Lung (tissue), 12 donors: ENCODE data around the gene HSD3B1. TPM values are rescaled to one million over a fixed set of nuclear protein-coding genes. Genes with fewer than 3 reads are reported as not detected.
"Not testable (repeated sequence)": the region's sequence is repeated elsewhere in the genome, so short reads cannot be mapped to it uniquely, and the experiment has no call there.

Experiments
- ATAC-seq: fragments of 200-7000 bp; cut with Tn5 transposase; one replicate; pipeline ENCODE4 v1.9.1; 2020; ENCODE audit warnings: moderate number of reproducible peaks; ENCODE audit not compliant: insufficient read depth, low FRiP score
- DNase-seq, 3 donors: peaks; one replicate each; pipeline ENCODE4 v3.0.0-alpha.2; 2013 to 2017
- H3K27ac ChIP-seq, 2 donors: one replicate each; pipeline ENCODE4 v1.5.1; 2013; ENCODE audit warnings: mild to moderate bottlenecking in 2 of 2, moderate library complexity in 2 of 2, control low read depth in 1 of 2, inconsistent platforms in 1 of 2, low read depth in 1 of 2, low read length in 1 of 2
- H3K27me3 ChIP-seq, 3 donors: one replicate each; pipeline ENCODE4 v1.5.1; 2013; ENCODE audit warnings: low read length in 2 of 3; ENCODE audit not compliant: control insufficient read depth in 3 of 3, insufficient read depth in 3 of 3
- H3K36me3 ChIP-seq, 4 donors: one replicate each; pipeline ENCODE4 v1.5.1; 2013; ENCODE audit warnings: low read length in 4 of 4, mild to moderate bottlenecking in 1 of 4, moderate library complexity in 1 of 4; ENCODE audit not compliant: control insufficient read depth in 4 of 4, insufficient read depth in 4 of 4
- H3K4me1 ChIP-seq, 5 donors: one replicate each; pipeline ENCODE4 v1.5.1; 2013; ENCODE audit warnings: low read length in 5 of 5, mild to moderate bottlenecking in 2 of 5, moderate library complexity in 1 of 5; ENCODE audit not compliant: control insufficient read depth in 5 of 5, insufficient read depth in 5 of 5
- H3K4me3 ChIP-seq: one replicate; pipeline ENCODE4 v1.5.1; 2013; ENCODE audit warnings: mild to moderate bottlenecking, control low read depth, moderate library complexity
- H3K9ac ChIP-seq, 2 donors: one replicate each; pipeline ENCODE4 v1.5.1; 2013; ENCODE audit warnings: low read length in 2 of 2, control low read depth in 1 of 2; ENCODE audit not compliant: insufficient read depth in 1 of 2
- H3K9me3 ChIP-seq, 4 donors: one replicate each; pipeline ENCODE4 v1.5.1; 2013; ENCODE audit warnings: low read length in 3 of 4, mild to moderate bottlenecking in 1 of 4, moderate library complexity in 1 of 4; ENCODE audit not compliant: control insufficient read depth in 4 of 4, insufficient read depth in 3 of 4
- WGBS, 2 donors: extraction: QIAGEN DNeasy Blood & Tissue Kit; methylation state at CpG; one replicate each; pipeline ENCODE4 v1.1.7; 2013; 5-methylcytosine and 5-hydroxymethylcytosine counted together
- polyA plus RNA-seq, 2 donors: library from polyadenylated mRNA; stranded (reverse); fragments of 200-250 nt; gene quantifications; one replicate each; pipeline ENCODE4 v1.2.1, GENCODE V29; 2013
- total RNA-seq, 2 donors: library from RNA; depleted of rRNA in 1 of 2; stranded (reverse); fragments of >200 nt in 1 of 2; gene quantifications; one replicate each; pipeline ENCODE4 v1.2.1, GENCODE V29; 2014 to 2021
- TF ChIP-seq, protein P1 (sequence below): IDR thresholded peaks from 2 replicates; pipeline ENCODE4 v1.5.1; 2012; ENCODE audit warnings: mild to moderate bottlenecking; ENCODE audit errors: control extremely low read depth, extremely low read depth
- donor health status: control.
- donor health status: control.
- donor health status: Bipolar disorder and iron deficiency.
- donor health status: healthy.
- donor health status: DM: yes; HTN: yes; CAD: no.

Gene HSD3B1
- total and polyA plus RNA-seq, 4 donors: not detected

DNA sequence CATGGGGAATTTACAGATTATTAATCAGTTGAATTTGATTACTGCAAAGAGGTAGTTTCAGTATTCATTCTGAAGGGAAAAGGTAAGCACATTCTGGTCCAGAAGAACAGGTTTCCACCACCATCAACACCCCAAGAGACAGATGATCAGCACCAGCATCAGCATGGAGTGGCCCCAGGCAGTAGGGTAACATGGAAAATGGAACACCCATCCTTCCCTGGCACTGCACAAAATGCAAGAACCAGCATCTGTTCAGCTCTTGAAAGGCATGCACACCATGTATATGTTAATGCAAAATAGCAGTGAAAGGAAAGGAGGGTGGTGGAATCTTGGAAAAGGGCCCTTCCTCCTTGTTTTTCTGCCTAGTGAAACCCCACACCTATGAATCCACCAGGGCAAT lies 9.2 kb downstream of the HSD3B1 start:
- H3K27me3 ChIP-seq: no peaks in the 10 kb centered on the region
- ATAC-seq (no peak), DNase-seq (no peak)
- H3K9ac ChIP-seq: no peak overlapping the region
- TF ChIP-seq, protein P1, sequence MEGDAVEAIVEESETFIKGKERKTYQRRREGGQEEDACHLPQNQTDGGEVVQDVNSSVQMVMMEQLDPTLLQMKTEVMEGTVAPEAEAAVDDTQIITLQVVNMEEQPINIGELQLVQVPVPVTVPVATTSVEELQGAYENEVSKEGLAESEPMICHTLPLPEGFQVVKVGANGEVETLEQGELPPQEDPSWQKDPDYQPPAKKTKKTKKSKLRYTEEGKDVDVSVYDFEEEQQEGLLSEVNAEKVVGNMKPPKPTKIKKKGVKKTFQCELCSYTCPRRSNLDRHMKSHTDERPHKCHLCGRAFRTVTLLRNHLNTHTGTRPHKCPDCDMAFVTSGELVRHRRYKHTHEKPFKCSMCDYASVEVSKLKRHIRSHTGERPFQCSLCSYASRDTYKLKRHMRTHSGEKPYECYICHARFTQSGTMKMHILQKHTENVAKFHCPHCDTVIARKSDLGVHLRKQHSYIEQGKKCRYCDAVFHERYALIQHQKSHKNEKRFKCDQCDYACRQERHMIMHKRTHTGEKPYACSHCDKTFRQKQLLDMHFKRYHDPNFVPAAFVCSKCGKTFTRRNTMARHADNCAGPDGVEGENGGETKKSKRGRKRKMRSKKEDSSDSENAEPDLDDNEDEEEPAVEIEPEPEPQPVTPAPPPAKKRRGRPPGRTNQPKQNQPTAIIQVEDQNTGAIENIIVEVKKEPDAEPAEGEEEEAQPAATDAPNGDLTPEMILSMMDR: no peak
- no peaks in the 10 kb centered on the region for H3K4me1 ChIP-seq
- no peaks in the 10 kb centered on the region for H3K36me3 ChIP-seq
- no peak overlapping the region for H3K27ac ChIP-seq
- no peak overlapping the region for H3K4me3 ChIP-seq
- H3K9me3 ChIP-seq: peaks cover 0 to 2% (median 0%) of the 10 kb centered on the region in 4 donors

DNA sequence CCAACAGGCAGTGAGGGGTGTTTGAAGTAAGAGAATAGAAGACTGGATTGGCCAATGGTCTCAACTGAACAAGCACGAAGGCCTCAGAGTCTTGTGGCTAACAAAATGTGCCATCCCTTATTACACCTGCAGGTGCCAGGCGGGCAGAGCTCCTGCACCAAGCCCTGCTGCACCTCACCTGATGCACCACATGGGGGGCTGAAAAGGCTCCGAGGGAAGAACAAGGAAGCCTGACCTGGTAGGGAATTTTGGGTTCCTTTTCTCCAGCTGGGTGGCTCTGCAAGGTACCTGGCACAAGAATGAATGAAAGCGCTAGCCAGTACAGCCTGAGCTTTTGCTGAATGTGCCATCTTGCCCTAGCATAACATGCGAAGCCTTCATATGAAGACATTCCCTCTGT lies 9.7 kb downstream of the HSD3B1 start:
- ATAC-seq (no peak), DNase-seq (no peak)
- 79 to 82% methylated on average over 5 of the region's 5 CpGs for WGBS, 2 donors
- no peak overlapping the region for H3K9ac ChIP-seq
- TF ChIP-seq, protein P1: no peak
- no peaks in the 10 kb centered on the region for H3K27me3 ChIP-seq
- no peaks in the 10 kb centered on the region for H3K4me1 ChIP-seq
- peaks cover 0 to 2% (median 0%) of the 10 kb centered on the region in 4 donors for H3K9me3 ChIP-seq
- no peak overlapping the region for H3K27ac ChIP-seq
- H3K4me3 ChIP-seq: no peak overlapping the region
- no peaks in the 10 kb centered on the region for H3K36me3 ChIP-seq

DNA sequence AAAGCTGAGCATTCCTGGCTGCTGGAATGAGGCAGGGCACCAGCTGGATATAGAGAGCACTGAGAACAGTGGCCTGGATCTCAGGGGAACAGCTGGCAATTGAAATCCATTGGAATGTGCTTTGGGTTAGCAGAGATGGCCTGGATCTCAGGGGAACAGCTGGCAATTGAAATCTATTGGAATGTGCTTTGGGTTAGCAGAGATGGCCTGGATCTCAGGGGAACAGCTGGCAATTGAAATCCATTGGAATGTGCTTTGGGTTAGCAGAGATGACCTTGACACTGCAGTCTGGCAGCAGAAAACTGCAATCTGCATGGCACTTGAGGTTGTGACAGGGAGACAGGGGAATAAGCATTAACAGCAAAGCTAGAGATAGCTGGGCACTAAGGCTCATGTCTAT lies 10.7 kb downstream of the HSD3B1 start:
- not testable (repeated sequence) for ATAC-seq, H3K9me3 ChIP-seq, H3K9ac ChIP-seq, H3K27ac ChIP-seq, H3K27me3 ChIP-seq, H3K36me3 ChIP-seq, H3K4me3 ChIP-seq, H3K4me1 ChIP-seq
- DNase-seq: peak in 1 of 3 donors; percentile 5

DNA sequence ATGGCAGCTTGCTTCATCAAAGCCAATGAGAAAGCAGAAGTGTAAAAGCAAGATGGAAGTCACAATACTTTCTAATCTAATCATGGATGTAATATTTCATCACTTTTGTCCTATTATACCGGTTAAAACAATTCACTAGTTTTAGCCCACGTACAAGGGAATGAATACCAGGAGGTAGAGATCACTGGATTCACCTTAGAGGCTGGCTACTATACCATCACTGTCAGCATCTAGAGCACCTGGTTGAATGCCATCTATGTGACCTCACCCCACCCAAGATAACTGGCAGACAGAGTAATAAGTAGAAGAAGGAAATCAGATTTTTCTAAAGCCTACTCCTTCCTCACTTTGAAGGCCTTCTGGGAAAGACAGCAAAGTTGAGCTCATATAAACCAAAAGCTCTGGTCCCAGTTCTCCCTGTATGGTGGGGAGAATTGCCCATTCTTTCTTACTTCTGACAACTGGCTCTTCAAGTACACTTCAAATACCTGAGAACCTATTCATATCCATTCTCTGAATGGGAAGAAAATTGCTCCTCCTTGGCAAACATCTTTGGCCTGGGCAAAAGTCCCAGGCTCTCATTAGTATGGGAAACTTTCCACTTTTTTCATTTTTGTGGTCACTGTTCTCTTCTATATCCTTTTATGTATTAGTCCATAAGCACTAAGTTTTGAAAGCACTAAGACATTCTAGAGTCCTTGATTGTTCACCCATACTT lies 24.8 kb downstream of the HSD3B1 start:
- Histone ChIP-seq H3K4me1 (no peaks in the 10 kb centered on the region), H3K36me3 (no peaks in the 10 kb centered on the region), H3K27me3 (no peaks in the 10 kb centered on the region), H3K27ac (no peak overlapping the region), H3K9me3 (peaks cover 0 to 3% (median 0%) of the 10 kb centered on the region in 4 donors), H3K4me3 (no peak overlapping the region), H3K9ac (no peak overlapping the region)
- 68 to 75% methylated on average over 2 of the region's 2 CpGs for WGBS, 2 donors
- DNase-seq (no peak), ATAC-seq (no peak)
- TF ChIP-seq, protein P1: no peak
